ENCODE data around the gene MMP25.

The MMP25 gene

DNA sequence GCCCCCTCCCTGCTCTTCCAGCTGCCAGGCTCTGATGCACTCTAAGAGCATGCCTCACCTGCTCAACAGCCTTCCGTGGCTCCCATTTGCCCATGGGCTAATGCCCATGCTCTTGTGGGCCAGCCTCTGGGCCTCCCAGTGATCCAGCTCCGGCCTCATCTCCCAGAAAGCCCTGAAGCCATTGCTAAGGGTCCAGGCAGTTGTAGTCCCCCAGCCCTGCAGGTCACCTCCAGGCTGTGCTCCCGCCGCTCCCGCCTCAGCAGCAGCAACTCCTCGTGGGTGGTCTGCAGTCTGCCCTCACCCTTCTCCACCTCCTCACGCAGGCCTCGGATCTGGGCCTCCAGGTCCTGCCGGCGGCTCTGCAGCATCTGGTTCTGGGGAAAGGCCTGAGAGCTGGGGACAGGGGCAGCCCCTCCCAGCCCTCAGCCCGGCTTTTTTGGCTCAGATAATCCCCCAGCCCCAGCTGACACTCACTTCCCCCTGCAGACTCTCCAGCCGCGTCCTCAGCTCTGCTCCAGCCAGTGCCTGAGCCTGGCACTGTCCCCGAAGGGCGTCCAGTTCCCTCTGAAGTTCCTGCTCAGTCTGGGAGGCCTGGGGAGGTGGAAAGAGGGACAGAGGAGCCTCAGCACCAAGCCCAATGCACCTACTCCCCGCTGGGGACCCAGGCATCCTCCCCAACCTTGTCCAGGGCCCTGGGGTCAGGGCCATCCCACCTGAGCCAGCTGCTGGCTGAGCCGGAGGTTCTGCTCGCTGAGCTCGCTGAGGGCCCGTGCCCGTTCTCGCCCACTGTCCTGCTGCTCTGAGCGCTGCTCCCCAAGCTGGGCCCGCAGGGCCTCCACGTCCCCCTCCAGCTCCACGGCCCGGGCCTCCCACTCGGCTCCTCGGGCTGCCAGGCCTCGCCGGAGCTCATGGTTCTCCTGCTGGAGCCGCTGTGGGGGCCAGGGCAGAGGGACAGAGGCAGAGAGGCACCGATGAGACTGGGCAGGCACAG lies 15.8 kb upstream of the MMP25 start:
- DNase-seq (ENCODE audit: extremely low read depth, insufficient read length) = no peak
- TF ChIP-seq, protein P1, sequence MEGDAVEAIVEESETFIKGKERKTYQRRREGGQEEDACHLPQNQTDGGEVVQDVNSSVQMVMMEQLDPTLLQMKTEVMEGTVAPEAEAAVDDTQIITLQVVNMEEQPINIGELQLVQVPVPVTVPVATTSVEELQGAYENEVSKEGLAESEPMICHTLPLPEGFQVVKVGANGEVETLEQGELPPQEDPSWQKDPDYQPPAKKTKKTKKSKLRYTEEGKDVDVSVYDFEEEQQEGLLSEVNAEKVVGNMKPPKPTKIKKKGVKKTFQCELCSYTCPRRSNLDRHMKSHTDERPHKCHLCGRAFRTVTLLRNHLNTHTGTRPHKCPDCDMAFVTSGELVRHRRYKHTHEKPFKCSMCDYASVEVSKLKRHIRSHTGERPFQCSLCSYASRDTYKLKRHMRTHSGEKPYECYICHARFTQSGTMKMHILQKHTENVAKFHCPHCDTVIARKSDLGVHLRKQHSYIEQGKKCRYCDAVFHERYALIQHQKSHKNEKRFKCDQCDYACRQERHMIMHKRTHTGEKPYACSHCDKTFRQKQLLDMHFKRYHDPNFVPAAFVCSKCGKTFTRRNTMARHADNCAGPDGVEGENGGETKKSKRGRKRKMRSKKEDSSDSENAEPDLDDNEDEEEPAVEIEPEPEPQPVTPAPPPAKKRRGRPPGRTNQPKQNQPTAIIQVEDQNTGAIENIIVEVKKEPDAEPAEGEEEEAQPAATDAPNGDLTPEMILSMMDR (IDR thresholded peaks at IDR 0.05; ENCODE audit: insufficient read depth, low read length, poor library complexity, severe bottlenecking) = no peak
- peaks cover 7% of the 10 kb centered on the region for H3K27me3 ChIP-seq (replicated peaks; ENCODE audit: control insufficient read depth, insufficient read depth, low read length)
- H3K36me3 ChIP-seq (ENCODE audit: control insufficient read depth, insufficient read depth, low read length) = peaks cover 15% of the 10 kb centered on the region
- H3K4me3 ChIP-seq (replicated peaks; ENCODE audit: low read depth, low read length) = no peak overlapping the region

DNA sequence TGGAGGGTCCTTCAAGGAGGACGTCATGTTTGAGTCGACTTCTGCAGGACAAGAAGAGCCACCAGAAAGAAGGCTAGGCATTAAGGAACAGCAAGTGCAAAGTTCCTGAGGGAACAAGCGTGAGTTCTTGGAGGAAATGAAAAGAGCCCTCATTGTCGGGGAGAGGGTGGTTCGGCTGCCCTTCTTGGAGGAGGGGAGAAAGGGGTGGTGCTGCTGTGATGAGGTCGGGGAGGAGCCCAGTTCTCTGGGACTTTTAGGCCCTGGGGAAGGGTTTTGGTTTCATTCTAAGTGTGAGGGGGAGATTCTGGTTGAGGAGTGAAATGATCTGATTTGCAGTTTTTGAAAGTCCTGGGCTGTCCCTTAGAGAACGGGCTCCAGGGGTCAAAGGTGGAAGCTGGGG lies 13.7 kb upstream of the MMP25 start:
- Histone ChIP-seq H3K4me3 (replicated peaks; ENCODE audit: low read depth, low read length) (no peak overlapping the region), H3K27me3 (replicated peaks; ENCODE audit: control insufficient read depth, insufficient read depth, low read length) (peaks cover 9% of the 10 kb centered on the region), H3K36me3 (ENCODE audit: control insufficient read depth, insufficient read depth, low read length) (no peaks in the 10 kb centered on the region)
- no peak for DNase-seq (ENCODE audit: extremely low read depth, insufficient read length)
- TF ChIP-seq, protein P1 (IDR thresholded peaks at IDR 0.05; ENCODE audit: insufficient read depth, low read length, poor library complexity, severe bottlenecking) = no peak

DNA sequence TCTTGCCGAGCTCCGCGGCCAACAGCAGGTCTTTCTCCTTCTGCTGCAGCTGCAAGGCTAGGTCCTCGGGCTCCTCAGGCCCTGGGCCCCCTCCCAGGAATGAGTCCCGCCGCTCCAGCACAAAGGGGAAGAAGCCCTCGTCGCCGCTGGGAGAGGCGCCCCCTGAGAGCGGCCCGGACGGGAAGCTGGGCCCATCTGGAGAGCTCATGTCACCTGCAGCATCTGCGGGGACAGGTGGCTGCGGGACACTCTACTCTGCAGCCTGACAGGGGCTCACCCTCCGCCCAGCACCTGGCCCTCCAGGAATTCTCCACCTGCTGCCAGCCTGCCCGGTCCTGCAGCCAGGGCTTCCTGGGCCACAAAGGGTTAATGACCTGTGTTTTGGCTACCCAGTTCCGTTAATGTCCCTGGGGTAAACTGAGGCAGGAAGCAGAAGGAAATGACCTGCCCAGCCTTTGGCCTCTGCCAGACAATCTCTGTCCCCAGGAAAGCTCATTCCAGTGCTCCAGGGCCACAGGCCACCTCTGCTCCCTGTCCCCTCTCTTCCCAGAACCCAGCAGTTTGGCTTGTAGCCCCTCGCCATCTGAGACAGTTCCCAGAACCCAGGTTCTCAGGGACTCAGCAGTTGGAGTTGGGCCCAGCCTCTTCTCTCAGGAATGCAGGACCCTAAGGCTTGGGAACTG lies 10.9 kb upstream of the MMP25 start:
- DNase-seq (ENCODE audit: extremely low read depth, insufficient read length) = no peak
- H3K36me3 ChIP-seq (ENCODE audit: control insufficient read depth, insufficient read depth, low read length) = no peaks in the 10 kb centered on the region
- no peak overlapping the region for H3K4me3 ChIP-seq (replicated peaks; ENCODE audit: low read depth, low read length)
- TF ChIP-seq, protein P1 (IDR thresholded peaks at IDR 0.05; ENCODE audit: insufficient read depth, low read length, poor library complexity, severe bottlenecking) = no peak
- peaks cover 8% of the 10 kb centered on the region for H3K27me3 ChIP-seq (replicated peaks; ENCODE audit: control insufficient read depth, insufficient read depth, low read length)

DNA sequence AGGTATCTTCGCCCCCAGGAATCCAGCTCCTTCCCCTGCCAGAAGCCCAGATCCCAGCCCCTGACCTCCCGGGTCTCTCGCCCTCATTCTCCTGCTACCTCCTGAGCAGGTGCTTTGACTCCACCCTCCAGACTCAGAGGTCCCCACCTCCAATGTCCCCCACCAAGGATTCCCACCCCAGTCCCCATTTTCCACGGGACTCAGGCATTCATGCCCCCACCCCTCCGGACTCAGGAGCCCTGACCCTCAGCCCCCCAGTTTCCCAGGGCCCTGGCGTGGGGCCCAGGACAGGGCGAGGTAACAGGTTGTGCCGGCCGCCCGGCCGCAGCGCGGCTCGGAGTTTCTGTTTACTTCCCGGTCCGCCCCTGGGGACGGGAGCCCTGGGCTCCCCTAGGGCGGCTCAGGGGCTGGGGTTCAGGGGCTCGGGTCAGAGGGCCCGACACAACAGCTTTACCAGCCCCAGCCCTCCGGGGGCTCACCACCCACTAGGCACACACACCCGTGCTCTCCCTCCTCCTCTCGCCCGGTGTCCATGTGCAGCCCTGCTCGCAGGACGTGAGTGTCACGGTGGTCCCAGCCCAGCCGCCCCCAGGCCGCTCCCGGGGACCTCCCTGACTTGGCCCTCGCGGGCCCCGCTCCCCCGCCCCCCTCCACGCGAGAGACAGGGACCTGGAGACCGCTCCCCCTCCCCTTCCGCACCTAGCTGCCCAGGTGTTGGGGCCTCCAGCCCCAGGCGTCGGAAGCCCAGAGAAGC lies 10.2 kb upstream of the MMP25 start:
- peaks cover 8% of the 10 kb centered on the region for H3K27me3 ChIP-seq (replicated peaks; ENCODE audit: control insufficient read depth, insufficient read depth, low read length)
- TF ChIP-seq, protein P1 (IDR thresholded peaks at IDR 0.05; ENCODE audit: insufficient read depth, low read length, poor library complexity, severe bottlenecking) = no peak
- DNase-seq (ENCODE audit: extremely low read depth, insufficient read length) = no peak
- H3K4me3 ChIP-seq (replicated peaks; ENCODE audit: low read depth, low read length) = no peak overlapping the region
- no peaks in the 10 kb centered on the region for H3K36me3 ChIP-seq (ENCODE audit: control insufficient read depth, insufficient read depth, low read length)

DNA sequence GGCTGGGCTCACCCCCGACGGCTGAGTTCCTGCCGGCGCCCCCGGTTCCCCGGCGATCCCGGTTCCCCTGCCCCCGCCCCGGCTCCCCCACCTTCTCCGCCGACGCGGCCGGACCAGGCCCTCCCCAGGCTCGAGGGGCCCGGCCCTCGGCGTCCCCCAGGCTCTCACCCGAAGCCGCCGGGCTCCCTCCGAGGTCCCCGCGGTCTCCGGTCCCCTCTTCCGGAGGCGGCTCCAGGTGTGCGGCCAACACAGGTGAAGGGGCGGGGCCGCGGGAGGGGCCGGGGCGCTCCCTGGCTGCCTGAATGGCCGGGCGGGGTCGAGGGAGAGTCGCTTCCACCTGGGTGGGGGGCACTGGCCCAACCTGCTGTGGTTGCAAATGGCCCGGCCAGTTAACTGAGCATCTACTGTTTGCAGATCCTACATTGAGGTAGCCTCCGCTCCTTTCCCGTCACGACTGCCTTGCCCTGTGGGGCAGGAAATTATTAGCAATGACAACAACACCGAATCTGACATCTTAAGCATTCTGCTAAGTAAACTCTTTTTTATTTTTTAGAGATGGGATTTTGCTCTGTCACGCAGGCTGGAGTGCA lies 9.5 kb upstream of the MMP25 start, which contains the start of gene BICDL2:
Gene BICDL2 (minus strand): TSS at position 219 of the 590 bp plus-strand sequence. CDS start 1,448 bp downstream, outside the sequence.
- Histone ChIP-seq H3K27me3 (replicated peaks; ENCODE audit: control insufficient read depth, insufficient read depth, low read length) (peaks cover 8% of the 10 kb centered on the region), H3K4me3 (replicated peaks; ENCODE audit: low read depth, low read length) (no peak within 1 kb of the TSS)

More for the DNA sequence above, 9.5 kb upstream of the MMP25 start, which contains the start of gene BICDL2:
- TF ChIP-seq, protein P1 (IDR thresholded peaks at IDR 0.05; ENCODE audit: insufficient read depth, low read length, poor library complexity, severe bottlenecking) = no peak
- no peak for DNase-seq (ENCODE audit: extremely low read depth, insufficient read length)
- H3K36me3 ChIP-seq (ENCODE audit: control insufficient read depth, insufficient read depth, low read length) = no peaks in the 10 kb centered on the region

All from GM06990 (cell line).